Heart right ventricle (tissue), 16 donors: ENCODE results near the gene KRTAP12-2. TPM values are rescaled to one million over a fixed set of nuclear protein-coding genes. Genes with fewer than 3 reads are reported as not detected.
A peak's percentile ranks its signal among the peaks of the same experiment; 100 is the strongest.
"Not testable (repeated sequence)": the region's sequence is repeated elsewhere in the genome, so short reads cannot be mapped to it uniquely, and the experiment has no call there.

Experiments used
- ATAC-seq, 8 donors: fragments of 200-7000 bp; cut with Tn5 transposase; one replicate each; pipeline ENCODE4 v1.9.1; 2020; ENCODE audit warnings: mild to moderate bottlenecking in 8 of 8, moderate library complexity in 8 of 8, moderate number of reproducible peaks in 1 of 8
- DNase-seq, 2 donors: peaks; one replicate each; pipeline ENCODE4 v3.0.0-alpha.2; 2020
- H3K27ac ChIP-seq, 10 donors: fragments of 200-600 bp; sonication (generic) in 2 of 10; one replicate each; pipeline versions ENCODE4 v1.5.0 to v1.8.0; 2020 to 2022; ENCODE audit warnings: mild to moderate bottlenecking in 3 of 10
- H3K27me3 ChIP-seq, 7 donors: fragments of 200-600 bp; one replicate each; pipeline ENCODE4 v1.8.0; 2021 to 2022; ENCODE audit warnings: mild to moderate bottlenecking in 2 of 7
- H3K36me3 ChIP-seq, 9 donors: fragments of 200-600 bp; sonication (generic) in 1 of 9; one replicate each; pipeline versions ENCODE4 v1.5.0 to v1.8.0; 2020 to 2022; ENCODE audit warnings: mild to moderate bottlenecking in 2 of 9
- H3K4me1 ChIP-seq, 9 donors: fragments of 200-600 bp; sonication (generic) in 1 of 9; one replicate each; pipeline versions ENCODE4 v1.5.0 to v1.8.0; 2020 to 2022; ENCODE audit warnings: mild to moderate bottlenecking in 4 of 9
- H3K4me3 ChIP-seq, 10 donors: fragments of 200-600 bp; sonication (generic) in 2 of 10; one replicate each; pipeline versions ENCODE4 v1.5.0 to v1.8.0; 2020 to 2022; ENCODE audit warnings: mild to moderate bottlenecking in 7 of 10, moderate library complexity in 2 of 10
- H3K9me3 ChIP-seq, 11 donors: fragments of 200-600 bp in 10 of 11; sonication (generic) in 2 of 11; one replicate each; pipeline versions ENCODE4 v1.5.0 to v1.8.0; 2013 to 2022; ENCODE audit warnings: mild to moderate bottlenecking in 2 of 11, control low read depth in 1 of 11, moderate library complexity in 1 of 11
- WGBS, 2 donors: extraction: QIAGEN DNeasy Blood & Tissue Kit; methylation state at CpG; one replicate each; pipeline ENCODE4 v1.1.7; 2013; ENCODE audit warnings: inconsistent platforms in 1 of 2; 5-methylcytosine and 5-hydroxymethylcytosine counted together
- intact Hi-C, 10 donors: fragments of 100-400 bp; cut with DNase I; formaldehyde crosslinking; loops; one replicate each; pipeline versions ENCODE4 v1.11.1 to v1.14.2; 2022
- polyA plus RNA-seq, 2 donors: library from polyadenylated mRNA; stranded (reverse); fragments of 200-250 nt; gene quantifications; one replicate each; pipeline ENCODE4 v1.2.3, GENCODE V29; 2013
- total RNA-seq, 10 donors: library from RNA; stranded (reverse); fragmentation: NEBNext Ultra II Directional in 3 of 10; extraction: Animal tissue kit (Norgen Biotek cat#: 25700) in 3 of 10; gene quantifications; one replicate each; pipeline versions ENCODE4 v1.2.1 to v1.2.4, GENCODE V29; 2021 to 2023
- TF ChIP-seq, protein P1 (sequence below), 9 donors: fragments of 200-600 bp; sonication (generic) in 2 of 9; IDR thresholded peaks; one replicate each; pipeline versions ENCODE4 v1.5.0 to v1.8.0; 2021 to 2022; ENCODE audit warnings: antibody characterized with exemption in 9 of 9, mild to moderate bottlenecking in 5 of 9, moderate library complexity in 1 of 9
- donor health status: Arrhythmogenic right ventricular cardiomyopathy.
- donor health status: ischemic (EF 13 %, LVEDD 7.1; RV severe dilation, severe dysfunction).
- donor health status: healthy with polysubstance abuse.
- donor health status: DM: no; HTN: yes; CAD: no.
- donor health status: DM: no; HTN: no; CAD: no.
- donor health status: ischemic (EF 25% LVEDD 6.9; RV normal size, moderate dysfunction).
- donor health status: ischemic (EF 25% LVEDD 5.7; RV mildly dilated, moderate dysfunction).
- donor health status: healthy.
- donor health status: DM: yes; HTN: yes; CAD: no.
- donor health status: Ischemic cardiomyopathy.
- donor health status: ischemic (EF 35%, LVEDD 5.7; RV mildly dilated, moderate dysfunction).
- donor health status: nonischemic (EF 11% LVEDD 7.7; RV severe dilation, severe dysfunction).
- donor health status: DM: yes; HTN: yes; CAD: no.
- donor health status: PGD.
- donor health status: ischemic (EF 29% LVEDD 5.4; RV normal size, mild dysfunction).
- donor health status: nonischemic (EF 23%, LVEDD 6.1; RV moderate dilation, normal function).

KRTAP12-2 gene
- total and polyA plus RNA-seq, 12 donors: not detected

DNA sequence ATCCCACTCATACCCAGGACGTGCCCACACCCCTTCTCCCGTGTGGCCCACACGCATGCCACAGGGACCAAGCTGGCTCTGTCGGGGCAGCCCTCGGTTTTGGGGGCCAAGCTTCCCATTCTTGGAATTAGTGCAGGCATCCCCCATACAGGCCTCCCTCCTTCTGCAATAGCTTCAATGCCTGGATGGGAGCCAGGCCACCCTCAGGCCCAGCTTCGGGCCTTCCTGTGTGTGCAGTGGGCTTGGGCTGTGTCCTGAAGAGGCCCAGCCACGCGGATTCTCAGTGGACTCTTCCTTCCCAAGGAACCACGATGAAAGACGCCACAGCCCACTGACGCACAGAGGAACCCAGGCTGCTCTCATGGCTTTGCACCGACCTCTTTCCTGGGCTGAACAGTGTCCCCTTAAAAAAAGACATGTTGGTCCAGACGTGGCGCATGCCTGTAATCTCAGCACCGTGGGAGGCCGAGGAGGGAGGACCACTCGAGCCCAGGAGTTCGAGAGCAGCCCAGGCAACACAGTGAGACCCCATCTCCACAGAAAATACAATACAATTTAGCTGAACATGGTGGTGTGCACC, 17.1 kb downstream of the KRTAP12-2 start:
- Histone ChIP-seq H3K27ac (no peak overlapping the region), H3K36me3 (no peaks in the 10 kb centered on the region), H3K27me3 (peaks cover 0 to 34% (median 16%) of the 10 kb centered on the region in 7 donors), H3K9me3 (peaks cover 0 to 16% (median 9%) of the 10 kb centered on the region in 11 donors), H3K4me3 (no peak overlapping the region), H3K4me1 (no peaks in the 10 kb centered on the region)
- TF ChIP-seq, protein P1, sequence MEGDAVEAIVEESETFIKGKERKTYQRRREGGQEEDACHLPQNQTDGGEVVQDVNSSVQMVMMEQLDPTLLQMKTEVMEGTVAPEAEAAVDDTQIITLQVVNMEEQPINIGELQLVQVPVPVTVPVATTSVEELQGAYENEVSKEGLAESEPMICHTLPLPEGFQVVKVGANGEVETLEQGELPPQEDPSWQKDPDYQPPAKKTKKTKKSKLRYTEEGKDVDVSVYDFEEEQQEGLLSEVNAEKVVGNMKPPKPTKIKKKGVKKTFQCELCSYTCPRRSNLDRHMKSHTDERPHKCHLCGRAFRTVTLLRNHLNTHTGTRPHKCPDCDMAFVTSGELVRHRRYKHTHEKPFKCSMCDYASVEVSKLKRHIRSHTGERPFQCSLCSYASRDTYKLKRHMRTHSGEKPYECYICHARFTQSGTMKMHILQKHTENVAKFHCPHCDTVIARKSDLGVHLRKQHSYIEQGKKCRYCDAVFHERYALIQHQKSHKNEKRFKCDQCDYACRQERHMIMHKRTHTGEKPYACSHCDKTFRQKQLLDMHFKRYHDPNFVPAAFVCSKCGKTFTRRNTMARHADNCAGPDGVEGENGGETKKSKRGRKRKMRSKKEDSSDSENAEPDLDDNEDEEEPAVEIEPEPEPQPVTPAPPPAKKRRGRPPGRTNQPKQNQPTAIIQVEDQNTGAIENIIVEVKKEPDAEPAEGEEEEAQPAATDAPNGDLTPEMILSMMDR (IDR thresholded peaks at IDR 0.05): no peak
- WGBS, 2 donors: 82 to 86% methylated on average over 18 of the region's 18 CpGs
- intact Hi-C loops: no loop called here
- no peak for ATAC-seq
- DNase-seq: no peak

DNA sequence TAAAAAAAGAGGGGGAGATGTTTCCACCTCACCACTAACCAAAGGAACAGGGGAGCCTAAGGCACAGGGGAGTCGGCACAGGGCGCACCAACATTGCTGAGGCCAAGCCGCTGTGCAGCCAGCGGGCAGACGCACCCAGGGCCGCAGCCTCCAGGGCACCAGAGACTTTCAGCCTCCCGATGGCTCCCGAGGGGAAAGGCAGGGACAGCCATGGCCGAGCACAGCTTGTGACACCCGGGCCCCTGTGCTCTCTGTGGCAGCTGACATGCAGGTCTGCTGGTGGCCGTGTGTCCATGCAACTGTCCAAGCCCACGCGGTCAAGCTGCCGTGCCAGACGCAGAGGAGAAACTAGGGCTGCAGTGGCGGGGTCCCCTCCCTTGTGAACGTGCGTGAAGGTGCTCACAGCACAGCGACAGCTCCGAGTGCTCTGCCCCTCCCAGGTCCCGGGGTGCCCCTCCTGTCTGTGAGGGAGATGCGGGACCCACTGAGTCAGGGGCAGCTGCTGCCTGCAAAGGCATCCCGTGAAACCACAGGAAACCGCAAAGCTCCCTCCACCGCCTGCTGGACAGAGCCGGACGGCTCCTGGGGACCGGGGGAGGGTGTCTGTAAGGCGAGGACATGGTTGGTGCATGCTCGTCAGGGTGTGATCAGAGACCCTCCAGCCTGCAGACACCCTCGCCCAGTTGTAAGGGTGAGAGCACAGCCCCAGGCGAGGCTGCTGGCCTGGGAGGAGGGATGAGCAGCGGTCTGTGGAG, 18.0 kb downstream of the KRTAP12-2 start:
- TF ChIP-seq, protein P1 (IDR thresholded peaks at IDR 0.05): no peak

DNA sequence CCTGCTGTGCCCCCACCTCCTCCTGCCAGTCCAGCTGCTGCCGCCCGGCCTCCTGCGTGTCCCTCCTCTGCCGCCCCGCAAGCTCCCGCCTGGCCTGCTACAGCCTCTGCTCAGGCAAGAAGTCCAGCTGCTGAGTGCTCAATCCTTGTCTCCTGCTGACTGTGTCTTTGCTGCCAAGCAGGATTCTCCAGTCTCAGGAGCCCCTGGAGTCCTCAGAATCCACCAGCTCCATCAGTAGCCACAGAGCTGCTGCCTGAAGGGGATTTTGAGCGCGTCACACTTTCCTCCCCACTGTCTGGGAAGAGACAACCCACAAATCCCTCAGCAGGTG, 19.5 kb downstream of the KRTAP12-2 start:
- Histone ChIP-seq H3K27me3 (peaks cover 0 to 29% (median 14%) of the 10 kb centered on the region in 7 donors), H3K36me3 (no peaks in the 10 kb centered on the region), H3K9me3 (peaks cover 0 to 37% (median 14%) of the 10 kb centered on the region in 11 donors), H3K27ac (no peak overlapping the region), H3K4me1 (no peaks in the 10 kb centered on the region), H3K4me3 (no peak overlapping the region)
- ATAC-seq (no peak), DNase-seq (no peak)
- 54 to 55% methylated on average over 8 of the region's 8 CpGs for WGBS, 2 donors
- intact Hi-C loops: no loop called here
- TF ChIP-seq, protein P1 (IDR thresholded peaks at IDR 0.05): no peak

More for the DNA sequence above, 18.0 kb downstream of the KRTAP12-2 start:
- no peak for DNase-seq
- Histone ChIP-seq H3K9me3 (peaks cover 0 to 24% (median 14%) of the 10 kb centered on the region in 11 donors), H3K4me1 (no peaks in the 10 kb centered on the region), H3K27me3 (peaks cover 0 to 30% (median 16%) of the 10 kb centered on the region in 7 donors), H3K27ac (no peak overlapping the region), H3K36me3 (no peaks in the 10 kb centered on the region), H3K4me3 (no peak overlapping the region)
- intact Hi-C loops: no loop called here
- peak in 1 of 8 donors; percentile 52 for ATAC-seq
- 74 to 77% methylated on average over 33 of the region's 33 CpGs for whole genome bisulfite sequencing, 2 donors

DNA sequence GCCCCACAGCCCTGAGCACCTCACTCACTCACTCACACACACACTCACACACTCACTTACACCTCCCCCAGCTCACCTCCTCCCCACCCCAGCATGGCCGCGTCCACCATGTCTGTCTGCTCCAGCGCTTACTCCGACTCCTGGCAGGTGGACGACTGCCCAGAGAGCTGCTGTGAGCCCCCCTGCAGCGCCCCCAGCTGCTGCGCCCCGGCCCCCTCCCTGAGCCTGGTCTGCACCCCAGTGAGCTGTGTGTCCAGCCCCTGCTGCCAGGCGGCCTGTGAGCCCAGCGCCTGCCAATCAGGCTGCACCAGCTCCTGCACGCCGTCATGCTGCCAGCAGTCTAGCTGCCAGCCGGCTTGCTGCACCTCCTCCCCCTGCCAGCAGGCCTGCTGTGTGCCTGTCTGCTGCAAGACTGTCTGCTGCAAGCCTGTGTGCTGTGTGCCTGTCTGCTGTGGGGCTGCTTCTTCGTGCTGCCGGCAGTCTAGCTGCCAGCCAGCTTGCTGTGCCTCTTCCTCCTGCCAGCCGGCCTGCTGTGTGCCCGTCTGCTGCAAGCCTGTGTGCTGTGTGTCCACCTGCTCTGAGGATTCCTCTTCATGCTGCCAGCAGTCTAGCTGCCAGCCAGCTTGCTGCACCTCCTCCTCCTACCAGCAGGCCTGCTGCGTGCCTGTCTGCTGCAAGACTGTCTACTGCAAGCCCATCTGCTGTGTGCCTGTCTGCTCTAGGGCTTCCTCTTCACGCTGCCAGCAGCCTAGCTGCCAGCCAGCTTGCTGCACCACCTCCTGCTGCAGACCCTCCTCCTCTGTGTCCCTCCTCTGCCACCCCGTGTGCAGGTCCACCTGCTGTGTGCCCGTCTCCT, 20.1 kb downstream of the KRTAP12-2 start, which contains the start of gene KRTAP10-11:
KRTAP10-11 (plus strand) TSS at position 49 of the 856 bp plus-strand sequence; CDS start at position 94, 45 bp downstream.
- H3K4me1 ChIP-seq, H3K27ac ChIP-seq, H3K36me3 ChIP-seq, intact Hi-C loops, ATAC-seq, H3K4me3 ChIP-seq, DNase-seq: not testable (repeated sequence)
- 68 to 71% methylated on average over 21 of the region's 21 CpGs for WGBS, 2 donors
- Histone ChIP-seq H3K27me3 (peaks cover 0 to 29% (median 14%) of the 10 kb centered on the region in 7 donors), H3K9me3 (peaks cover 0 to 40% (median 14%) of the 10 kb centered on the region in 11 donors)
